Fibroblast of lung (primary cell): ENCODE data around the gene USP6NL.

ENCODE experiments used
- CTCF ChIP-seq, 2 donors: IDR thresholded peaks in 1 of 2; conservative IDR thresholded peaks in 1 of 2; 1 replicate in 1 of 2; 2 replicates in 1 of 2; pipeline ENCODE4 v1.5.1; 2011 to 2012; ENCODE audit warnings: low read length in 2 of 2, control low read depth in 1 of 2, inconsistent platforms in 1 of 2, low read depth in 1 of 2, mild to moderate bottlenecking in 1 of 2
- EZH2 ChIP-seq: IDR thresholded peaks from 2 replicates; pipeline ENCODE4 v1.5.1; 2012; ENCODE audit warnings: low read length, control low read depth, mild to moderate bottlenecking; ENCODE audit errors: missing control alignments

- TF ChIP-seq CTCF (conservative IDR thresholded peaks at IDR 0.05 in 1 of 2, IDR thresholded peaks at IDR 0.05 in 1 of 2; ENCODE audit: low read depth in 1 of 2, low read length in 2 of 2) (no peak), EZH2 (no peak)
Measured at GRCh38 chr10:11448190-11448544, 163.3 kb downstream of the USP6NL start.
